ENCODE measurements around the gene MEX3A. TPM values are rescaled to one million over a fixed set of nuclear protein-coding genes. Genes with fewer than 3 reads are reported as not detected.

MEX3A gene
- total RNA-seq, 3 donors from 2014 or later (not counting 1 experiment from before 2014, with no cell fraction given): 0.05 to 0.16 (median 0.14) TPM

GRCh38 chr1:156097499-156098178, 15.4 kb upstream of the MEX3A start:
- Histone ChIP-seq H3K4me3 (ENCODE audit: low read length) (no peak overlapping the region), H3K36me3 (ENCODE audit: control insufficient read depth, insufficient read depth, low read length) (no peaks in the 10 kb centered on the region), H3K27me3 (ENCODE audit: control insufficient read depth, insufficient read depth, low read length) (no peaks in the 10 kb centered on the region), H3K4me1 (ENCODE audit: control insufficient read depth, insufficient read depth, low read length) (peaks cover 25% of the 10 kb centered on the region), H3K27ac (ENCODE audit: low read length) (peak overlapping the region; percentile 85), H3K9me3 (ENCODE audit: control insufficient read depth, insufficient read depth, low read length) (no peaks in the 10 kb centered on the region)
- Mint-ChIP-seq H3K27me3 (ENCODE audit: low read depth in 2 of 2) (peaks cover 7 to 9% of the 10 kb centered on the region in 2 donors), H3K9me3 (no peaks in the 10 kb centered on the region), H3K4me3 (no peak overlapping the region), H3K27ac (peak overlapping the region; percentile 92 to 99), H3K4me1 (peaks cover 15 to 36% of the 10 kb centered on the region in 2 donors), H3K36me3 (no peaks in the 10 kb centered on the region)
- DNase-seq: peak in 1 of 2 donors; percentile 60
- WGBS (ENCODE audit: insufficient coverage): 76% methylated on average over 4 of the region's 9 CpGs
- intact Hi-C loops (cut with micrococcal nuclease): loop anchor here (1.0 kb wide), 2 partner anchors 9 to 17 kb away; partner anchors contain the start of gene LMNA
- peak in 1 of 3 donors; percentile 1 for ATAC-seq
- no peak for TF ChIP-seq CTCF (IDR thresholded peaks at IDR 0.05)

GRCh38 chr1:156096640-156097391, 14.6 kb upstream of the MEX3A start:
- intact Hi-C loops (cut with micrococcal nuclease): loop anchor here (1.0 kb wide), 3 partner anchors 9 to 33 kb away; partner anchors contain the start of gene LMNA
- H3K27me3 Mint-ChIP-seq (ENCODE audit: low read depth in 2 of 2): peaks cover 7 to 9% of the 10 kb centered on the region in 2 donors
- H3K9me3 ChIP-seq (ENCODE audit: control insufficient read depth, insufficient read depth, low read length): no peaks in the 10 kb centered on the region
- peak overlapping the region; percentile 92 to 99 for H3K27ac Mint-ChIP-seq
- 2% methylated on average over 14 of the region's 14 CpGs for WGBS (ENCODE audit: insufficient coverage)
- peak; percentile 80 to 88 (median 85) for ATAC-seq
- no peaks in the 10 kb centered on the region for H3K27me3 ChIP-seq (ENCODE audit: control insufficient read depth, insufficient read depth, low read length)
- peak overlapping the region; percentile 40 for H3K4me3 Mint-ChIP-seq
- peak; percentile 89 for TF ChIP-seq CTCF (IDR thresholded peaks at IDR 0.05)
- H3K4me1 Mint-ChIP-seq: peaks cover 15 to 36% of the 10 kb centered on the region in 2 donors
- DNase-seq: peak; percentile 82 to 97
- peak overlapping the region; percentile 85 for H3K27ac ChIP-seq (ENCODE audit: low read length)
- H3K4me1 ChIP-seq (ENCODE audit: control insufficient read depth, insufficient read depth, low read length): peaks cover 25% of the 10 kb centered on the region
- H3K9me3 Mint-ChIP-seq: no peaks in the 10 kb centered on the region
- H3K36me3 ChIP-seq (ENCODE audit: control insufficient read depth, insufficient read depth, low read length): no peaks in the 10 kb centered on the region
- no peak overlapping the region for H3K4me3 ChIP-seq (ENCODE audit: low read length)
- H3K36me3 Mint-ChIP-seq: no peaks in the 10 kb centered on the region

GRCh38 chr1:156095906-156096508, 13.7 kb upstream of the MEX3A start:
- Mint-ChIP-seq H3K4me3 (no peak overlapping the region), H3K9me3 (no peaks in the 10 kb centered on the region), H3K27me3 (ENCODE audit: low read depth in 2 of 2) (peaks cover 7 to 9% of the 10 kb centered on the region in 2 donors), H3K36me3 (no peaks in the 10 kb centered on the region), H3K4me1 (peaks cover 15 to 36% of the 10 kb centered on the region in 2 donors), H3K27ac (peak overlapping the region; percentile 92 to 99)
- ATAC-seq: no peak
- Histone ChIP-seq H3K4me1 (ENCODE audit: control insufficient read depth, insufficient read depth, low read length) (peaks cover 25% of the 10 kb centered on the region), H3K9me3 (ENCODE audit: control insufficient read depth, insufficient read depth, low read length) (no peaks in the 10 kb centered on the region), H3K27ac (ENCODE audit: low read length) (peak overlapping the region; percentile 85), H3K27me3 (ENCODE audit: control insufficient read depth, insufficient read depth, low read length) (no peaks in the 10 kb centered on the region), H3K4me3 (ENCODE audit: low read length) (no peak overlapping the region), H3K36me3 (ENCODE audit: control insufficient read depth, insufficient read depth, low read length) (no peaks in the 10 kb centered on the region)
- no peak for DNase-seq
- WGBS (ENCODE audit: insufficient coverage): 79% methylated on average over 1 of the region's 3 CpGs
- TF ChIP-seq CTCF (IDR thresholded peaks at IDR 0.05): no peak
- intact Hi-C loops (cut with micrococcal nuclease): loop anchor here (1.0 kb wide), 1 partner anchor 34 kb away; no protein-coding TSS in a partner anchor

Data from natural killer cell (primary cell).